ENCODE data around the gene FGFR2.

- TF ChIP-seq CTCF (IDR thresholded peaks at IDR 0.05) = no peak
- no peak for TF ChIP-seq EP300 (IDR thresholded peaks at IDR 0.05)
- no peak for TF ChIP-seq POLR2AphosphoS5 (IDR thresholded peaks at IDR 0.05)
Observed at GRCh38 chr10:121611393-121612159, 13.3 kb upstream of the FGFR2 start.
